ENCODE measurements around the gene GRIN2A.

Gene GRIN2A

DNA sequence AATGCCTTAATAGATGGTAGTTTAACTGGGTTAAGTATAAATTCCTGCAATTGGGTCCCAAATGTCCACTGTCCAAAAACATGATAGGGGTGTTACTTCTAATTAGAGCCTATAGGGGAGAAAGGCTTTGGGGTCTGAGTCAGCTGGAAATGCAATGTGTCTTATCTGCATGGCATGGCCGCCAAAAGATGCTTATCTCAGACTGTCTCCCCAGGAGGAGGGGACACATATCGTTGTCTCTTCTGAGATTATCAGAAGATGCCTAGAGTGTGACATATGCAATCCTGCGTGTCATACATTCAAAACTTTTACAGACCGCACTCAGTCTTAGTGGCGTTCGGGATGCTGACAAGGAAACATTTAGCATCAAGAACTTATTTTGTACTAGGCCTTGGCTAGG lies 442.9 kb downstream of the GRIN2A start:
- no peak for DNase-seq

GRCh38 chr16:9738690-9739089 lies 443.5 kb downstream of the GRIN2A start:
- DNase-seq: no peak

- DNase-seq: no peak
Observed at GRCh38 chr16:9736547-9736946, 445.7 kb downstream of the GRIN2A start.

DNA sequence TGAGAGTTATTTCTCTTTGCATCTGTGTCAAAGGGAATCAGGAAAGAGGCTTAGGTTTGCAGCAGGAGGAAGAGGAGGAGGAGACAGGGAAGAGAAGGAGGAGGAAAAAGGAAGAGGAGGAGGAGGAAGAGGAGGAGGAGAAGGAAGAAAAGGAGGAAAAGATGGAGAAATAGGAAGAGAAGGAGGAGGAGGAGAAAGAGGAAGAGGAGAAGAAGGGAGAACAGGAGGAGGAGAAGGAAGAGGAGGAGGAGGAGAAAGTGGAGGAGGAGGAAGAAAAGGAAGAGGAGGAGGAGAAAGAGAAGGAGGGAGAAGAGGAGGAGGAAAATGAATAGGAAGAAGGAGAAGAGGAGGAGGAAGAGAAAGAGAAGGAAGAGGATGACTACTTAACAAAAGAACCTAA lies 459.1 kb downstream of the GRIN2A start:
- DNase-seq: no peak

DNA sequence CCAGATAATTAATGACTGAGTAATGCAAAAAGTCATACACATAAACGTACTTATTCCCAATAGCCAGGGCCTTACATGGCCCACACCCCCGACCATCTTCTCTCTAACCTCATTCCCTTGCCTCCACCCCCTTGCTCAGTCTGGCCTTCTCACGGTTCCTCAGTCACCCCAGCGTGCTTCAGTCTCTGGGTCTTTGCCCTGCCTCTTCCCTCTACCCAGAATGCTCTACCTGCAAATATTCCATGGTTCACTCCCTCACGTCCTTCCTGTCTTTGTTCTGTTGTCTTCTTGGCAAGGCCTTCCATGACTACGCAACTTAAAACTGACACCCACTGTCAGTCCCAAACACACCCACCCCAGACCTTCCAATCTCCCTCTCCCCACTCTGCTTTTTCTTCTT lies 468.3 kb downstream of the GRIN2A start:
- DNase-seq: no peak

- DNase-seq: no peak
Observed at GRCh38 chr16:9713156-9713555, 469.1 kb downstream of the GRIN2A start.

GRCh38 chr16:9708972-9709620 lies 473.1 kb downstream of the GRIN2A start:
- no peak for DNase-seq

GRCh38 chr16:9706217-9706836 lies 475.9 kb downstream of the GRIN2A start:
- DNase-seq: no peak

GRCh38 chr16:9703731-9704130 lies 478.5 kb downstream of the GRIN2A start:
- DNase-seq: no peak

Measured in CD4-positive, alpha-beta T cell treated with Interferon alpha-2 for 1 hour (primary cell).